UCSD-AML1 (cell line): Measurements from ENCODE around the gene PEBP1.
"Not testable (repeated sequence)": the region's sequence is repeated elsewhere in the genome, so short reads cannot be mapped to it uniquely, and the experiment has no call there.

ENCODE experiments used
- DNase-seq: peaks from one replicate; lab custom pipeline; 2025; ENCODE audit not compliant: unreplicated experiment; lab: John Stamatoyannopoulos, UW

PEBP1 gene

DNA sequence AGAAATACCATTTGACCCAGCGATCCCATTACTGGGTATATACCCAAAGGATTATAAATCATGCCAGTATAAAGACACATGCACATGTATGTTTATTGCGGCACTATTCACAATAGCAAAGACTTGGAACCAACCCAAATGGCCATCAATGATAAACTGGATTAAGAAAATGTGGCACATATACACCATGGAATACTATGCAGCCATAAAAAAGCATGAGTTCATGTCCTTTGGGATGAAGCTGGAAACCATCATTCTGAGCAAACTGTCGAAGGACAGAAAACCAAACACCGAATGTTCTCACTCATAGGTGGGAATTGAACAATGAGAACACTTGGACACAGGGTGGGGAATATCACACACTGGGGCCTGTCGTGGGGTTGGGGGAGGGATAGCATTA is 6.5 kb upstream of the PEBP1 start:
- not testable (repeated sequence) for DNase-seq

DNA sequence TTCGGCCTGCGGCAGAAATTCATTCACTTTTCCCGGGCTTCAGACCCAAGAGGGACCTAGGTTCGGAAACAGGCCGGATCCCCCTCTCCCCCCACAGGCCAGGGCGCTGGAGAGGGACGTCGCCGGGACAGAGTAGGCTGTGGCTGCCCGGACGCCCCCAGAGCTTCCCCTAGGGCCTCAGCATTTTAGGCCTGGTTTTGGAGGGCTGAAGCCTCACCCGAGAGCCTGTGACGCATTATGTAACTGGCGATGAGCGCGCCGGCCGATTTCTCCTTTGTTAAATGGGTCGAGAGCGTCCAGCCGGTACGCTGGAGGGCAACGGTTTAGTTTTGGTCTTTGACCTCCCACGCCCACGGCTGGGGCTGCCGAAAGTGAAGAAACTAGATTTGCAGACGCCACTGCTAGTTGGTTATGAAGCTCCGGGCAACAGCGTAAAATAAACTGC is 657 bp downstream of the PEBP1 start:
- DNase-seq = peak; percentile 32

DNA sequence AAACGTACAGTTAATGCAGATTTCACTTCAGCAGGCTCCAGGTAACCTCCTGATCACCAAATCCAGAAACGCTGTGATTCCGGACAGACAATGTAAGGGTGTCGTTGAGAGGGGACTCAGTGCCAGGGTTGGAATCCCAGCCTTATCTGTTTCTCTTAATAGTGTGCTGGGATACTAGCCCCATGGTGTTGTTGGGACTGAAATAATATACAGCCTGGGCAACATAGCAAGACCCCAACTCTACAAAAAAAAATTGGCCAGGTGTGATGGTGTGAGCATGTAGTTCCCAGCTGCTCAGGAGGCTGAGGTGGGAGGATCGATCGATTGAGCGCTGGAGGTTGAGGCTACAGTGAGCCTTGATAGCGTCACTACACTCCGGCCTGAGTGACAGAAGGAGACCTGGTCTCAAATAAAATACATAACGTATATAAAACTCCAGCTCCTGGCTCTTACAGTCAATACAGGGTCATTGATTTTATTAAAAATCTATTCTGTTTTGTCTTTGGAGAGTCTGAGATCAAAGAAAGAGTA is 1.3 kb downstream of the PEBP1 start:
- DNase-seq = no peak

DNA sequence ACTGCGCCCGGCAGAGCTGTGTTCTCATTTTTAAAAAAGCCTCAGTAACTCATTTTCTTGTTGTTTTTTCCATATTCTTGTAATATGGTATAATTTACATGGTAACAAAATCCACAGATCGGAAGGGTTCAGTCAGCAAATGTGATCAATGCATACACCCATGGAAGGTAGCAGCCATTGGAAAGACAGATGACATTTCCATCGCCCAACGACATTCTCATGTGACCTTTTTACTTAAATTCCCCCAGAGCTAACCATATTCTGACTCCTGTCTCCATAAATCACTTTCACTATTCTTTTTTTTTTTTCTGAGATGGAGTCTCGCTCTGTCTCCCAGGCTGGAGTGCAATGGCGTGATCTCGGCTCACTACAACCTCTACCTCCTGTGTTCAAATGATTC is 4.9 kb downstream of the PEBP1 start:
- DNase-seq = no peak

DNA sequence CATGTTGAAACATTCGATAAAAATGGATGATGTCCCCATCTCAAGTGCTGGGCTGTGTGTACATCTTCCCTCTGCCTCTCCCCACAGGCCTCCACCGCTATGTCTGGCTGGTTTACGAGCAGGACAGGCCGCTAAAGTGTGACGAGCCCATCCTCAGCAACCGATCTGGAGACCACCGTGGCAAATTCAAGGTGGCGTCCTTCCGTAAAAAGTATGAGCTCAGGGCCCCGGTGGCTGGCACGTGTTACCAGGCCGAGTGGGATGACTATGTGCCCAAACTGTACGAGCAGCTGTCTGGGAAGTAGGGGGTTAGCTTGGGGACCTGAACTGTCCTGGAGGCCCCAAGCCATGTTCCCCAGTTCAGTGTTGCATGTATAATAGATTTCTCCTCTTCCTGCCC is 8.6 kb downstream of the PEBP1 start:
- DNase-seq = no peak

DNA sequence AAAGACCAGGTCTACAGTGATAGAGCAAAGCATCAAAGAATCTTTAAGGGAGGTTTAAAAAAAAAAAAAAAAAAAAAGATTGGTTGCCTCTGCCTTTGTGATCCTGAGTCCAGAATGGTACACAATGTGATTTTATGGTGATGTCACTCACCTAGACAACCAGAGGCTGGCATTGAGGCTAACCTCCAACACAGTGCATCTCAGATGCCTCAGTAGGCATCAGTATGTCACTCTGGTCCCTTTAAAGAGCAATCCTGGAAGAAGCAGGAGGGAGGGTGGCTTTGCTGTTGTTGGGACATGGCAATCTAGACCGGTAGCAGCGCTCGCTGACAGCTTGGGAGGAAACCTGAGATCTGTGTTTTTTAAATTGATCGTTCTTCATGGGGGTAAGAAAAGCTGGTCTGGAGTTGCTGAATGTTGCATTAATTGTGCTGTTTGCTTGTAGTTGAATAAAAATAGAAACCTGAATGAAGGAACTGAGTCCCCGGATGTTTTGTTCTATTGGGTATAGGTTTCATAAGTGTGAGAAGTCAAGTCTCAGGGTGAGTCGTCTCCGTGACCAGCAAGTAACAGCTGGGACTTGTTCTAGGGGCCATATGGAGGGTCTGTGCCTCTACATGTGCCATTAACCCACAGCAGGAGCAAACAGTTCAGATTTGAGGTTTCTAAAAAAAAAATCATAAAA is 9.3 kb downstream of the PEBP1 start:
- DNase-seq = no peak

DNA sequence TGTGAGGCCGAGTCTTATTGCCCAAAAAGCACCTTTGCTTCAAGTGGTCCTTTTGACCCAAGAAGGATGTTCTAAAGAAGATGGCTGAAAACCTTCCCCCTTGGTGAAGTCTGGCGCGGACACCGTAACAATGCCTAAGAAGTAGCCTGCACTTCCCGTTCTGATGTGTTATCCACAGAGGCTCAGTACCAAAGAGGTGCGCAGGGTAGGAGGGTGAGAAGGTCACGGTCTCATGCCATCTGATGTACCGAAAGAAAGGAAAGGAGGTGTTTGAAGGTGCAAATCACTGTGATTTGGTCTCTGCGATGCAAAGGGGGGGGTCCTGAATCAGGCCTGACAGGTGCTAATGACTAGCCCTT is 9.9 kb downstream of the PEBP1 start:
- DNase-seq = no peak

DNA sequence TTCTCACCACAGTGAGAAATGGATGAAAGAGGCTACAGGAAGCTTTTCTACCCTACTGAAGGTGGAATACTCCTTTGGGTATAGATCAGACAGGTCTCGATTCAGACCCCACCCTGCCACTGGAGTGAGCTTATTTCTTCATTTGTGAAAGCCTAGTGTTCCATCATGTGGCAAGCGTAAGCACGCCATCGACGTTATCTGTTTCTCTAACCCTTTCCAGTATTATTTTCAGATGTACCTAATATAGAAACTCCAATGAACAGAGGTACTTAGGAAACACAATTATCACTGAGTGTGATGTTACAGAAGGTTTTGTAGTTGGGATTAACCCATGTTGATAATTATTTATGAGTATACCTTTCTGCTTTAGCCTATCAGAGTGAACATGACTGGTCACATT is 12.4 kb downstream of the PEBP1 start:
- no peak for DNase-seq

DNA sequence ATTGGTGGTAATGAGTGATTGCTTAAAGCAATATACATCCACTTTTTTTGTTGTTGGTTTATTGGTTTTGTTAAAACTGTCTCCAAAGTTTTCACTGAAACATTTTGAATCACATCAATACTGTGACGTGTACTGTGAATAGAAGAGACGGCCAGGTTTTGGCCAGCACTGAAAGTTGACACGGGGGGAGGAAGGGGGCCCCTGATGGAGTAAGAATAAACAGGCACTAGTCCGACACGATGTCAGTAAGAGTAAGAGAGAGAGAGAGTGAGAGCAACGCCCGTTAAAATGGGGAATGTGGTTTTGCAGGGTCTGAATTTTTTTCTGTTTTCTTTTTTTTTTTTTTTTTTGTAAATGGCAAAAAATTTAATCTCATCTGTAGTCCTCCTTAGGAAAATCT is 14.7 kb downstream of the PEBP1 start:
- no peak for DNase-seq

DNA sequence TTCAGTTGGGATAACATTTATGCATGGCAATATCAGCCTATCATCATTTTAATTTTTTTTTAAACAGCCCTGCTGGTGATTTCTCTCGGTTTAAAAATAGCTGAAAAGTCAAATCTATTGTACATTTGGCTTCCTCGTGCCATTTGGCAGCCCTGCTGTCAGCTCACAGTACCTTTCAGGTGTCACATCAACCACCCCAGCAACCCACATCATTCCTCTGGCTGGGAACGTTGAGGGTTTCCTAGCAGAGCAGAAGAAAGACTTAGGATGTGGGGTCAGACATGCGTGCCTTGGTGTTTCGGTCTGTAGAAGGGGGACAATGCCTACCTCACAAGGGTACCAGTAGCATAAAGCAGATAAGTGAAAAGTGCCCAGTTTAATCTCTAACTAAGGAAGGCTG is 15.8 kb downstream of the PEBP1 start:
- no peak for DNase-seq

DNA sequence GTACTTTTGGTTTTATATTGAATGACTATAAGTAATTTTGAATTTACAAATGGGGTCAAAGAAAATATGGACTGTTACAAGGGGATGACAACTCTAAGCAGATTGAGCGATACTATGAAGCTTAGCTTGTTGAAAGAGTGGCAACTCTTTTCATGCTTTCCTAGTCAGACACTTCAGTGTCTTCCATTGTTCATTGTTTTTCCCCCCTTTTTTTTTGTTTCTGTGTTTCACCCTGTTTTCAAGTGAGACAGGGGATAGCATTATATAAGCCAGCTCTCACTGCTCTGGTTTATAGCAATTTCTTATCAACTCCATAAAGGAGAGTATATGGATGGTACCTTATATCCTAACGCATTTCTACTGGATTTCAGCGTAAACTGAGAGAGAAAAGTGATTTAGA is 24.6 kb downstream of the PEBP1 start:
- no peak for DNase-seq

DNA sequence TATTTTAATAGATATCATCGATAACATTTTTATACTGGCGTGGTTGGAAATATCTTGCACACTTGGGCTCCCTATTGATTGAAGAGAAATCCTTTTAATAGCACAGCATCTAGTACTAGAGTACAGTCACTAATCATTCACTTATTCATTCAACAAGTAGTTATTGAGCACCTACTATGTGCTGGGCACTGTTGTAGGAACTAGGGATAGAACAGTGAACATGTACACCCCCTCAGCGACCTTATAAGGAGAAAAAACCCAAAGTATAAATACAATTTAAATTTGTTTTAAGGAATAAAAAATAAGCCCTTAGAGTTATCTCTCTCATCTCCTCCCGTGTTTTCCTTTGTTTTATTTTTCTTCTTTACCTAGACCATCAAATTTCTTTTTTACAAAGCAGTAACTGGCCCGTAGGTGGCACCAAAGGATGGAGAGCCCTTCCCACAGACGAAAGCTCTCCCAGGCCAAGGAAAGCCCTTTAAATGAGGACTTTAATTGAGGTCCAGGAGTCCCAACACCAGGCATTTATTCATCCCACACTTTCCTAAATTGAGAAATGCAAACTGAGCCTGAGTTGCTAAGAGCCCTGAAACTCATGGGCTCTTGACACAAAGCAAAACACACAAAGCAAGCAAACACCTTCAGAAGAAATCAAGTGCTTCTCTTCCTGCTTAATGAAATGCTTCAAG is 29.0 kb downstream of the PEBP1 start:
- no peak for DNase-seq

DNA sequence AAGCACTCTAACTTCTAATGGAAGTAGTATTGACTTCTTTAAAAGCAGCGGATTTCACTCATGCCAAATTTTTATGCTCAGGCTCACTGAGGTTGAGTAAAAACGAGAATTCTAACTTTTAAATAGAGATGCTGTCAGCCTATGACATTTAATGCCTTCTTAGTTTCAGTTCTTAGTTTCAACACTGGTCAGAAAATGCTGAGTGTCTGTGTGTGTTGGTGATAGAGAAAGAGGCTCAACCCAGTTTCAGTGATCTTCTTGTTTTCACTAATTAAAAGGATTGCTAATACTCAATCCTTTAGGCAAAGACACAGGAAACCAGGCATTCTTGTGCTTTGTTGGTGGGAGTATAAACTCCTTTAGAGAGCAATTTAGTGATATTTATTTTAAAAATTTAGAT is 31.0 kb downstream of the PEBP1 start:
- no peak for DNase-seq

DNA sequence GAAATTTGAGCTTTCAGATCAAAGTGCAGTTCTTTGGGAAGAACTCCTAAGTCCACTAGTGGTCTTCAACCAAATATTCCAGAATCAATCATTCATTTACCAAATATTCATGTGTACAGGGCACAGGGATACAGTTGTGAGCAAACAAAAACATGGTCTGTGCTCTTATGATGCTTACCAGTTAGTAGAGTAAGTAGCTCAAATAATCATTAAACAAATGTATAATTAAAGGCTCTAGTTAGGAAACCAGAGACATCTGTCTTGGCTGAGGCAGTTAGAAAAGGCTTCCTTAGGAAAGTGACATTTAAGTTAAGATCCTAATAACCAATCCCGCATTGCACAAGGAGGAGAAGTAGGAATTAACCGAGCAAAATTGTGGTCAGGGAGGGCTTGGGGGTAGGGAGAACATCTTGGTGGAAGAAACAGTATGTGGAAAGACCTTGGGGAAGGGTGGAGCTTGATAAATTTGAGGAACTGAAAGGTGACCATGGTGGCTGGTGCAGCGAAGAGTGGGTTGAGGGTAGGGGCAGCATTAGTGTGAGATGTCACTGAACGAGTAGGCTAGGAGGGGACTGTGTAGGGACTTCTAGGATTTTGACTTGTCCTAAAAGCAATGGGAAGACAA is 40.0 kb downstream of the PEBP1 start:
- DNase-seq = no peak

DNA sequence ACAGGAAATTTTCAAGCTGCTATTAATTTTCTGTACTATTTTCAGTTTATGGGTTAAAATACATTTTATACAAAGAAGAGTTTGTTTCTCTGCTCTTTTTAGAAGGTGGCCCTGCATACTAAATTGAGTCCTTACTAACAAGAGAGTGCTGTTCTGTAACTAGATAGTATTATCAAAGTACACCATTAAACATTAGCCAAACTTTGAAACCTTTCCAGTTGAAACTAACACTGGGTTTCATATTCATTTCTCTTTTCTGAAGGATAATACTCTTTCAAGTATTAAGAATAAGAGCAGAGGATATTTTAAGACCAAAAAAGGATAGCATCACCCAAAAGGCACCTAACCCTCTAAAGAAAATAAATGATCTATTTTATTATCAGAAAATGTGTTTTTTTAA is 47.2 kb downstream of the PEBP1 start:
- DNase-seq = no peak

DNA sequence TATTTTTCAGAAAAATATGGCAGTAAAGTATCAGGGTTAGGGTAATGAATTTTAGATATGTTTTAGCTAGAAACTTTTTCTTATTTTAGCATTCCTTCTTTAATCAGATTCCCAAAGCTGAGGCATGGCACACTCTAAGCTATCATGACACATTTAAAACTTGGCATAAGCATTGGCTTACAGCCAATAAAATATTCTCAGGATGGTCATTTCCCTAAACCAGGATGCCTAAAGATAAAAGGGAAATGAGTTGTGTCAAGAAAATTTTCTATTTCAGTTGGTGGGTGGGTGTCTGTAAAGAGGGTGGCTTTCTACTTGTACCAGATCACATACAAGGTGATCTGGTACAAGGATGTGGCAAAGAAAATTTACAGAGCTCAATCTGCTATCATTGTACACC is 47.8 kb downstream of the PEBP1 start:
- DNase-seq = no peak

DNA sequence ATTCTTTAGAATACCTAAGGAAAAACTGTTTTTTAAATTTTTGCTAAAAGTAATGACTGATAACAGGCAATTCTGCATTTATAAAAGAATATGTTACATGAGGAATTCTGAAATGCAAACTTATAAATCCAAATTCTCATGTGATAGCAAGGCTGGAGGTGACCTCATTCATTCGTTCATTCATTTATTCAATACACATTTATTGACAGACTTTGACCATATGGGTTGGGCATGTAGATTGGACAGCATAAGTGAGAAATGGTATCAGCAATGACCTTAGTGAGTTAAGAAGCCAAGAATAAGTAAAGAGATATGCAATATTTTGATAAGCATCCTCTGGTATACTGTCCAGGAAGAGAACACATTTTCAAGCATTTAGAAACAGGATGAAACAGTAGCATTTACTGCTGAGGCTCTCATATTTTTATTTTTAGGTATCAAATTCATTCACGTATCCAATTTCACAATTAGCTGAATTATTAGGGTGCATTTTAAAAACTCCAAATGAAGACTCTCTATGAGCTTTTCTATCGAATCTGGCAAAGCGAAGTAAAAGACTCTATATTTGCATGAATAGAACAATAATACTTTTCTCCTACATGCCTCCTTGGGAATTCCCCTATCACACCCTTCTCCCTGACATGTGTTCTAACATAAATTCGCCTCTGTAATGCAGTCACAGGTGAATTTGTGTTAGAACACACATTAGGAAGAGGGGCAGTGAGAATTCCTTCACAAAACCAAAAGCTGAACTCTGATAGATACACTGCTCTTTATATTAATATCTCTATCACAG is 49.9 kb downstream of the PEBP1 start:
- no peak for DNase-seq

DNA sequence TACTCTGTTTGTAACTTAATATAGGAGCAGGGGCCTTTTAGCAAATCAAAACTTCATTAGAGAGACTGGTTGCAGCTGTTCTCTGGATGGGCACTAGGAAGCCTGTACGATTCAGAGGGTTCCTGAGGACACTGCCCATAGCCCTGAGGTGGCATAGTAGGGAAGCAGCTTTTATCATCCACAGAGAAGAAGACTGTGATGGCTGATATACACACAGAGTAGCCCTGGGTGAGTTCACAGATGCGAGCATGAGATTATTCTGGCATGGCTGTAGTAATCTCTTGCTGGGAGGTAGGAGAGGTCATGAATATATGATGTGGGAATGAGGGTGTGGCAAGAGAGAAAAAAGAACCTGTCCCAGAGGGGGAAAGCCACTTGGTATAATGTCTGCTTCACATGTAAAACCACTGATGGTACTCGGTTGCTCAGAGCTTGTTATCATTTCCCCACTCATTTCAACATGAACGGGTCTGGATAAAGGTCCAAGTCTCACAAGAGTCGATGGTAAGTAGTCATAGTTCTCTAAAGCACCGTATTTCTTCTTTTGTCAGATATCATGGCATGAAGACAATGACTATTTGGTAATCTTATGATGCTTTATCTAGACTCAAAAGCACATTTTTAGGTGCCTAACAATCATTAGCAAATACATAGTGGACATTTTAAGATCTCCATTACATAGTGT is 52.0 kb downstream of the PEBP1 start:
- no peak for DNase-seq

DNA sequence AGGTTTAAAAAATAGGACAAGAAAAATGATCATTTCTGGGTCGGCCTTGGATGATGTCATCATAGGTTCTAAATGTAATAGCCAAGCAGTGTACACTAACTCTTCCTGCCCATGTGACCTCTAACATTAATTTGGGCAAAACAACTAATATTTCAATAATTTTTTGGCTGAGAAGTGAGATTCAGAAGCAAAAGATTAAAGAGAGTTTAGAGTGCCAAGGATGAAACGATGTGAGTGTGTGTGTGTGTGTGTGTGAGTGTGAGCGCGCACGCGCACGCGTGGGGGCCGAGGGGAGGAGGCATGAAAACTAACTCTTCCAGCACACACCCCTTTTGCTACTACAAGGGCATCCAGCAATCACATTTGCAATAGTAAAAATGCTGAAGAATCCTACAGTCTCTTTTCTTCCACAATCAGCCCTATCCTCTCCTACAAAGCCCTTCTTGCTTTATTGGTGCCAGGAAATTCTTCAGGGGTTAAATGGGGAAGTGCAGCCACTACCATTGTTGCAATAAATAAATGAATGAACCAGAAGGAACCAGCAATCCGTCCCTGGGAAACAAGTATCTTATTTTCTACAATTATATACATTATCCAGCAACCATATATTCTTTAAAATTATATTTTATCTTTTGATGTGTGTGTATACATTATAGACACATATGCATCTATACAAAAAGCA is 52.9 kb downstream of the PEBP1 start:
- no peak for DNase-seq

DNA sequence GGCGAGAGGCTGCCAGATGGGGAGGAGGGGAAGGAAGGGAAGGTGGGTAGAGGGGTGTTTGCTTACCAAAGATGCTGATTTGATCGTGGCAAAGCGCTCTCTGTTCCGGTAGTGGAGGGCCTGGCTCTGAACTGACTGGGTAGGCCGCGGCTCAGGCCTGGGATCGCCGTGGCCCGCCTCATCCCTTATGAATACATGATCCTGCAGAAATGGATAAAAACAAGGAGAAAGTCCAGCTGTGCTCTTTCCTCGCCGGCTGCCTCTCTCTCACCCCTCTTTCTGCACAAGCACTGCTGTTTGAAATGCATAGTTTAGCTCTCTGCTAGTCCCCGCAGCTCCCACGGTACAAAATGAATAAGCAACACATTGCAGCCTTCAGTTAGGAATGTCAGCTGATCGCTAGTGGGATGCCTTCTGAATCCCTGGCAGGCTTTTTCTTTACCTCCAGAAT is 53.8 kb downstream of the PEBP1 start:
- DNase-seq = no peak
